ENCODE measurements around the gene GGT5. TPM values are rescaled to one million over a fixed set of nuclear protein-coding genes. Genes with fewer than 3 reads are reported as not detected.
"Not testable (repeated sequence)": the region's sequence is repeated elsewhere in the genome, so short reads cannot be mapped to it uniquely, and the experiment has no call there.

The GGT5 gene
- total RNA-seq, 2 experiments from 2014 or later = 0.10 to 0.35 TPM

- peaks cover 8% of the 10 kb centered on the region for H3K4me1 Mint-ChIP-seq
- ChIA-PET CTCF (no interaction called here), POLR2A (no interaction called here)
- no peak for DNase-seq
- H3K9me3 Mint-ChIP-seq = no peaks in the 10 kb centered on the region
- no peaks in the 10 kb centered on the region for H3K27me3 Mint-ChIP-seq
- H3K4me3 Mint-ChIP-seq = no peak overlapping the region
- H3K27ac Mint-ChIP-seq = no peak overlapping the region
- no peaks in the 10 kb centered on the region for H3K36me3 Mint-ChIP-seq (ENCODE audit: low read depth)
Observed at GRCh38 chr22:24186892-24187670, 57.8 kb downstream of the GGT5 start.

GRCh38 chr22:24186352-24186740, 58.5 kb downstream of the GGT5 start:
- Mint-ChIP-seq H3K36me3 (ENCODE audit: low read depth) (no peaks in the 10 kb centered on the region), H3K4me1 (peaks cover 8% of the 10 kb centered on the region), H3K4me3 (no peak overlapping the region), H3K9me3 (no peaks in the 10 kb centered on the region), H3K27ac (no peak overlapping the region), H3K27me3 (no peaks in the 10 kb centered on the region)
- ChIA-PET CTCF (no interaction called here), POLR2A (no interaction called here)
- no peak for DNase-seq

DNA sequence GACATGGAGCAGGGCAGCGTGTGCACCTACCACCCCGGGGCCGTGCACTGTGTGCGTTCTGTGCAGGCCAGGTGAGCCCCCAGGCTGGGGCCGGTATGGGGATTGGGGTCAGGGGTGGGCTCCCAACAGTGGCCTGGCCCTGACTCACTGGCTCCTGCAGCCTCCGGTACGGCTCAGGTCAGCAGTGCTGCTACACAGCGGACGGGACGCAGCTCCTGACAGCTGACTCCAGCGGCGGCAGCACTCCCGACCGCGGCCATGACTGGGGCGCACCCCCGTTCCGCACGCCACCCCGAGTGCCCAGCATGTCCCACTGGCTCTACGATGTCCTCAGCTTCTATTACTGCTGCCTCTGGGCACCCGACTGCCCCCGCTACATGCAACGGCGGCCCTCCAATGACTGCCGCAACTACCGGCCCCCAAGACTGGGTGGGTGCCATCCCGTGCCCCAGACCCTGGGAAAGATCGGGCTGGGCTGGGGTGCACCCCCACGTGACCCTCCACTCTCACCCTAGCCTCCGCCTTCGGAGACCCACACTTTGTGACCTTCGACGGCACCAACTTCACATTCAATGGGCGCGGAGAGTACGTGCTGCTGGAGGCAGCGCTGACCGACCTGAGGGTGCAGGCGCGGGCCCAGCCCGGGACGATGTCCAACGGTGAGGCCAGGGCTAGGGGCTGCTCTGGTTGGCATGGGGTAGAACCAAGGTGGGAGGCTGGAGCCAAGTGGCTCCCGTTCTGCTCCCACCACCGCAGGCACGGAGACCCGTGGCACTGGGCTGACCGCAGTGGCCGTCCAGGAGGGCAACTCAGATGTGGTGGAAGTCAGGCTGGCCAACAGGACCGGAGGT, 59.2 kb downstream of the GGT5 start:
- no peak for DNase-seq
- CTCF ChIA-PET = no interaction called here
- no peak overlapping the region for H3K4me3 Mint-ChIP-seq
- H3K36me3 Mint-ChIP-seq (ENCODE audit: low read depth) = no peaks in the 10 kb centered on the region
- H3K9me3 Mint-ChIP-seq = no peaks in the 10 kb centered on the region
- no peak overlapping the region for H3K27ac Mint-ChIP-seq
- H3K27me3 Mint-ChIP-seq = no peaks in the 10 kb centered on the region
- POLR2A ChIA-PET = no interaction called here
- peaks cover 8% of the 10 kb centered on the region for H3K4me1 Mint-ChIP-seq

DNA sequence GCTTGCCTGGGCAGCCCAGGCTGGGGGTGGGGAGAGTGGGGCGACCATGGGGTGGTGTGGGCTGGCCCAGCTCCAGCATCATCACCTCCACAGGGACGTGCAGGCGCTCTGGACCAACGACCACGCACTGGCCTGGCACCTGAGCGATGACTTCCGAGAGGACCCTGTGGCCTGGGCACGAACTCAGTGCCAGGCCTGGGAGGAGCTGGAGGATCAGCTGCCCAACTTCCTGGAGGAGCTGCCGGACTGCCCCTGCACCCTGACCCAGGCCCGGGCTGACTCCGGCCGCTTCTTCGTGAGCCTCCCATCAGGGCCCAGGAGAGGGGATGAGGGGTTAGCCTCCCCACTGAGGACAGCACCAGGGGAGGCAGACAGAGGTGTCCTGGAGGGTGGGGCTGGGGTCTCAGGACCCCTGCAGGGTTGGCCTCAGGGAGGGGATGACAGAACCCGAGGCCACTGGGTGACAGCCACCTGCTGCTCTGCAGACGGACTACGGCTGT, 59.8 kb downstream of the GGT5 start:
- DNase-seq = no peak
- Mint-ChIP-seq H3K4me3 (no peak overlapping the region), H3K4me1 (peaks cover 8% of the 10 kb centered on the region), H3K27ac (no peak overlapping the region), H3K27me3 (no peaks in the 10 kb centered on the region), H3K9me3 (no peaks in the 10 kb centered on the region), H3K36me3 (ENCODE audit: low read depth) (no peaks in the 10 kb centered on the region)
- ChIA-PET CTCF (no interaction called here), POLR2A (no interaction called here)

- no peak for DNase-seq
- H3K4me1 Mint-ChIP-seq = peaks cover 1% of the 10 kb centered on the region
- POLR2A ChIA-PET = no interaction called here
- no peak overlapping the region for H3K27ac Mint-ChIP-seq
- CTCF ChIA-PET = interaction anchor here (1.3 kb wide), 1 partner anchor 9 kb away, joined by 3 read pairs; no protein-coding TSS in a partner anchor
- no peaks in the 10 kb centered on the region for H3K27me3 Mint-ChIP-seq
- no peaks in the 10 kb centered on the region for H3K36me3 Mint-ChIP-seq (ENCODE audit: low read depth)
- no peaks in the 10 kb centered on the region for H3K9me3 Mint-ChIP-seq
- no peak overlapping the region for H3K4me3 Mint-ChIP-seq
Observed at GRCh38 chr22:24184057-24184798, 60.7 kb downstream of the GGT5 start.

DNA sequence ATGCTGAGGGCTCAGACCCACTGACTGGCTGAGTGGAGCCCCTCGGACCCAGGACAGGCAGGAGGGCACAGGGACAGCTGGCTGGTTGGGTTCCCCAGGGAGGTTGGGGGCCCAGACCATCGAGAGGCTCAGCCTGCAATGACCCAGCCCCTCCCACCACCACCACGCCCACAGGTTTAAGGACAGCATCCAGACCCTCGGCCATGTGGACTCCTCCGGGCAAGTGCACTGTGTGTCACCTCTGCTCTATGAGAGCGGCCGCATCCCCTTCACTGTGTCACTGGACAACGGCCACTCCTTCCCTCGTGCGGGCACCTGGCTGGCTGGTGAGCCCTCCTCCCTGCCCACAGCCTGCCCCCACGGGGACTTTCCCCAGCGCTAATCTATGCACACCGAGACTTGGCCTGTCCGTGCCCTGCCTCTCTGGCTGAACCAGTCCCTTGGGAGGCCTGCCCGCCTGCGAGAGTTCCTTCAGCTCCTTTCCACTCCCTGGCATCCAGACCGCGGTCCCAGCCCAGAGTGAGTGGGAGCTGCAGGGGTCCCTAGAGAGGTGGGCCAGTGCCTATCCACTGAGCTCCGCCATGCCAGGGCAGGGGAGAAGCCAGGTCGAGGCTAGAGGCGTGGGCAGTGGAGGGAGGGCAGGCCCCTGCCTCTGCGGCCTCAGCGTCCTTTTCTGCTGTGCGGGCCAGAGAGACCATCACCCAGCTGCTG, 61.4 kb downstream of the GGT5 start:
- Mint-ChIP-seq H3K9me3 (no peaks in the 10 kb centered on the region), H3K27me3 (no peaks in the 10 kb centered on the region), H3K4me3 (no peak overlapping the region), H3K4me1 (peaks cover 1% of the 10 kb centered on the region), H3K36me3 (ENCODE audit: low read depth) (peaks cover 2% of the 10 kb centered on the region), H3K27ac (no peak overlapping the region)
- CTCF ChIA-PET = interaction anchor here (1.3 kb wide), 1 partner anchor 8 kb away, joined by 3 read pairs; no protein-coding TSS in a partner anchor
- no peak for DNase-seq
- POLR2A ChIA-PET = no interaction called here

GRCh38 chr22:24182900-24183246, 62.0 kb downstream of the GGT5 start:
- H3K4me1 Mint-ChIP-seq; CTCF ChIA-PET; DNase-seq; H3K27ac Mint-ChIP-seq; POLR2A ChIA-PET; H3K36me3 Mint-ChIP-seq (ENCODE audit: low read depth); H3K9me3 Mint-ChIP-seq; H3K4me3 Mint-ChIP-seq; H3K27me3 Mint-ChIP-seq: not testable (repeated sequence)

DNA sequence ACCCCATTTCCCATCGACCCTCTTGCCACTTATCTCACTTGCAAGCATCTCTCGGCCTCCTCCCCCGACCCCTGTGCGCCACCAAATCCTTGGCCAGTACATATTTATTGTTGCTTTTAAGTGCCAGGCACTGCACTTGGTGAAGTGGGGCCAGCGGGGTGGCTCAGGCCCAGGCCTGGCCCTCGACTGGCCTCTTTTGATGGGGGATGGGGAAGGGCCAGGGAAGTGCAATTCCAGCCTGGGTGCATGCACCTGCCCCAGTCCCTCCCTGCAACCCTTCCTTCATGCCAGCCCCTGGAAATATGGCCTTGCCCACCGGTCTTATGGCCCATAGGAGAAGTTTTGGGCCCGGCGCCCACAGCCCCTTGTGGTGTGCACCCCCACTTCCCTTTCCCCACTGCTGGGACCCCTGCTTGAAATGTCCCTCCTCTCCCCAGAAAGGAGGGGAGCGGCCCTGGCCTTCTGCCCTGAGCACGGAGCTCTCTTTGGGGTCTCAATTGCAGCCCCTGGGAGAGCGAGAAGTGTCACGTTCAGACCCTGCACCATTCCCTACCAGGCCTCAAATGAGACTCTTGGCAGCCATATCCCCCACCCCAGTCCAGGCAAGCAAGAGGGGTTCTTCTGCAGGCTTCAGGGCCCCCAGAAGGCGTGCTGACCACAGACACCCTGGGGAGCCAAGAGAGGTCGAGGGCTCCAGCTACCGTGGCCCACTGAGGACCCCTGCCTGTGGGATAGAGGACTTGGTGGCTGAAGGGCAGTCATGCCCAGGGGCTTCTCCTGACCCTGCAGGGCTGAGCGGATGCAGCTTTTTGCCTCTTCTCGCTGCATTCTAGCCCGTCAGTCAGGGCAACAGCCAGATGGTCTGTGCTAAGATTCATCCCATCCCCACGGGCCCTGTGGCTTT, 62.6 kb downstream of the GGT5 start:
- Mint-ChIP-seq H3K27me3 (no peaks in the 10 kb centered on the region), H3K36me3 (ENCODE audit: low read depth) (peaks cover 3% of the 10 kb centered on the region), H3K9me3 (no peaks in the 10 kb centered on the region), H3K4me3 (no peak overlapping the region), H3K4me1 (peaks cover 3% of the 10 kb centered on the region), H3K27ac (no peak overlapping the region)
- no peak for DNase-seq
- ChIA-PET POLR2A (no interaction called here), CTCF (no interaction called here)

DNA sequence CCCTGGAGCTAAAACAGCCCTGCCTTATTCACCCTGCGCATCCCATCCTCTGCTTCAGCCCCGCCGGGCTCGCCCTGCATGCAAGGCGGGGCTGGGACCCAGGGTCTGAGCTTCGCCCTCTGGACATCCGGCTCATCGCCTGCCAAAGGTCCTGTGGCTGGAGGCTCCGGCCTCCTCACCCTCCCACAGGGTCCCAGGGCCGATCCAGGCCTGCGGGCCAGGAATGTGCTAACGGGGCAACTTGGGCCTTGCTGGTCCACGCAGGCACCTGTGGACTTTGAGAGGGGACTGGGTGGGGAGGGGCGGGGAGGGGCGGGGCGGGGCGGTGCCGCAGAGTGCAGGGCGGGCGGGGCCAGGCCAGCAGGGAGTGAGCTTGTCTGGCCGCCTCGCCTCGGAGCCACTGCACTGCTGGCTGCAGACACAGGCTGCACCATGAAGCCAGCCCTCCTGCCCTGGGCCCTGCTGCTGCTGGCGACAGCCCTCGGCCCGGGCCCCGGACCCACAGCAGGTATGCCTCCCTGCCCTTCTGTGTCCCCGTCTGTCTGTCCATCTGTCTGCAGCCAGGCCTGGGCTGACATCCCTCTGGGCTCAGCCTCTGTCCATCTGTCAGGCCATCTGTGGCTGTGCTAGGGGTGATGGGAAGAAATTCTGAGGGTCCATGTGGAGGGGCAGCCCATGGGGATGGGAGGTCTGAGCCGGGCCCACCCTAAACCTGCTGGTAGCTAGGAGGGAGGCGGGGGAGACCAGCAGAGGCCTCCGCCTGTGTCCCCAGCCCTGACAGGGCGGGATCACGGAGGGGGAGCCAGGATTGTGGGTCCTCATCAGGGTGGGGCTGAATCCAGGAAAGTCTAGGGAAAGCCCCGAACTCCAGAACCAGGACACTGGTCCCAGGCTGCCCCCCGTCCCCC, 63.5 kb downstream of the GGT5 start, which contains the start of gene SUSD2:
Gene SUSD2, plus strand, starts transcription at position 400 of the 908 bp plus-strand sequence. Its CDS starts 33 bp downstream, at position 433.
- no peak within 1 kb of the TSS for H3K27ac Mint-ChIP-seq
- H3K9me3 Mint-ChIP-seq = no peaks in the 10 kb centered on the region
- DNase-seq = no peak
- H3K4me3 Mint-ChIP-seq = no peak within 1 kb of the TSS
- no peaks in the 10 kb centered on the region for H3K27me3 Mint-ChIP-seq
- POLR2A ChIA-PET = no interaction called here
- H3K36me3 Mint-ChIP-seq (ENCODE audit: low read depth) = peaks cover 3% of the 10 kb centered on the region
- H3K4me1 Mint-ChIP-seq = peaks cover 3% of the 10 kb centered on the region
- CTCF ChIA-PET = no interaction called here

GRCh38 chr22:24180316-24181087, 64.4 kb downstream of the GGT5 start:
- peaks cover 3% of the 10 kb centered on the region for H3K36me3 Mint-ChIP-seq (ENCODE audit: low read depth)
- no peaks in the 10 kb centered on the region for H3K27me3 Mint-ChIP-seq
- no peak overlapping the region for H3K27ac Mint-ChIP-seq
- DNase-seq = no peak
- no peak overlapping the region for H3K4me3 Mint-ChIP-seq
- ChIA-PET CTCF (no interaction called here), POLR2A (no interaction called here)
- peaks cover 3% of the 10 kb centered on the region for H3K4me1 Mint-ChIP-seq
- H3K9me3 Mint-ChIP-seq = no peaks in the 10 kb centered on the region

Measured in activated CD4-positive, alpha-beta T cell treated with anti-CD3 and anti-CD28 coated beads, Interleukin-2, amount 10 ng/mL, durations not matched to agents 7 days and 5 days (primary cell).